ENCODE data around the gene PRDM16. TPM values are rescaled to one million over a fixed set of nuclear protein-coding genes. Genes with fewer than 3 reads are reported as not detected.

The PRDM16 gene
- total and polyA plus RNA-seq, 2 of the 8 experiments (the other 6 are each of a cell fraction or from before 2014, with no cell fraction given), result 0.39 to 0.43 TPM

- Histone ChIP-seq H2AFZ (ENCODE audit: low read length) (no peak overlapping the region), H3K9ac (replicated peaks in 1 of 4; ENCODE audit: extremely low read depth in 1 of 4, low read depth in 3 of 4, low read length in 3 of 4) (no peak overlapping the region), H3K23me2 (ENCODE audit: low read depth, low read length) (no peaks in the 10 kb centered on the region), H3K79me2 (ENCODE audit: control insufficient read depth in 1 of 2, insufficient read depth in 2 of 2, low read length in 2 of 2) (no peaks in the 10 kb centered on the region), H3K27me3 (replicated peaks in 1 of 4; ENCODE audit: control insufficient read depth in 3 of 4, extremely low read depth in 1 of 4, insufficient read depth in 3 of 4, low read length in 3 of 4) (peaks cover 0 to 3% (median 0%) of the 10 kb centered on the region in 4 experiments; a peak in 1 of 7 replicates), H3K27ac (ENCODE audit: low read depth, low read length) (no peak overlapping the region), H4K8ac (ENCODE audit: extremely low read depth, insufficient read depth, low read length) (no peak overlapping the region), H4K20me1 (replicated peaks in 1 of 2; ENCODE audit: control insufficient read depth in 1 of 2, insufficient read depth in 2 of 2, low read length in 2 of 2) (peaks cover 0 to 4% of the 10 kb centered on the region in 2 experiments), H2BK120ac (replicated peaks; ENCODE audit: low read depth, low read length) (no peak overlapping the region), H3K36me3 (ENCODE audit: control insufficient read depth in 2 of 4, insufficient read depth in 4 of 4, low read length in 3 of 4) (no peaks in the 10 kb centered on the region), H2BK15ac (ENCODE audit: low read length) (no peak overlapping the region), H2AK5ac (ENCODE audit: low read depth, low read length) (no peak overlapping the region), H3K79me1 (ENCODE audit: low read depth, low read length) (no peaks in the 10 kb centered on the region), H2BK5ac (ENCODE audit: low read depth, low read length) (no peak overlapping the region), H3K4me3 (ENCODE audit: extremely low read depth in 1 of 4, insufficient read depth in 2 of 4, low read depth in 3 of 4, low read length in 4 of 4) (no peak overlapping the region), H3K9me3 (ENCODE audit: insufficient read depth in 2 of 2, low read depth in 1 of 2, low read length in 1 of 2) (peaks cover 0 to 2% of the 10 kb centered on the region in 2 experiments; a peak in 1 of 4 replicates), H3K4me2 (ENCODE audit: insufficient read depth in 1 of 2, low read depth in 2 of 2, low read length in 2 of 2) (no peak overlapping the region), H3K18ac (ENCODE audit: extremely low read depth, low read length) (no peak overlapping the region), H2BK12ac (ENCODE audit: low read depth, low read length) (no peak overlapping the region), H3K4me1 (replicated peaks in 1 of 4; ENCODE audit: control insufficient read depth in 3 of 4, insufficient read depth in 4 of 4, low read length in 3 of 4) (no peaks in the 10 kb centered on the region; a peak in 2 of 7 replicates), H3K14ac (ENCODE audit: insufficient read length) (no peak overlapping the region), H2BK20ac (ENCODE audit: low read length) (no peak overlapping the region), H4K5ac (ENCODE audit: insufficient read length, low read depth, low read length) (no peak overlapping the region), H3K56ac (replicated peaks; ENCODE audit: insufficient read length, low read depth, low read length) (no peak overlapping the region), H4K91ac (replicated peaks; ENCODE audit: insufficient read length, low read length) (no peak overlapping the region), H3K23ac (ENCODE audit: insufficient read length) (no peak overlapping the region), H3K4ac (replicated peaks; ENCODE audit: insufficient read length, low read depth, low read length) (no peak overlapping the region)
- 88% methylated on average over 16 of the region's 17 CpGs; no CpG with 5 or more reads in 1 of the 2 experiments for WGBS, 2 experiments (ENCODE audit: extremely low coverage in 1 of 2, insufficient coverage in 1 of 2, insufficient read length in 1 of 2, insufficient replicate concordance in 2 of 2, low coverage in 1 of 2, low lambda C conversion rate in 2 of 2, missing lambda C conversion rate in 1 of 2)
- DNase-seq (ENCODE audit: low read depth in 1 of 2, low spot score in 2 of 2) (no peak), FAIRE-seq (no peak)
- ChIA-PET CTCF (ENCODE audit: partially characterized antibody) (interaction anchor here (0.8 to 1.9 kb wide), 5 partner anchors 14 to 229 kb away, joined by 3 to 5 read pairs (median 4); no protein-coding TSS in a partner anchor), POLR2A (ENCODE audit: partially characterized antibody) (no interaction called here)
- TF ChIP-seq USF2 (IDR thresholded peaks at IDR 0.05; ENCODE audit: low read length) (no peak), MAFK (IDR thresholded peaks at IDR 0.05; ENCODE audit: low read depth, low read length) (no peak), TEAD4 (IDR thresholded peaks at IDR 0.05; ENCODE audit: low read depth, low read length) (no peak), YY1 (IDR thresholded peaks at IDR 0.05; ENCODE audit: low read depth, low read length) (no peak), ATF3 (IDR thresholded peaks at IDR 0.05; ENCODE audit: insufficient read depth, low read depth, low read length) (no peak), TAF1 (IDR thresholded peaks at IDR 0.05; ENCODE audit: low read depth, low read length) (no peak), ATF2 (IDR thresholded peaks at IDR 0.05; ENCODE audit: low read length) (no peak), ZNF274 (IDR thresholded peaks at IDR 0.05; ENCODE audit: borderline replicate concordance, extremely low read depth, low read length) (no peak), HDAC6 (IDR thresholded peaks at IDR 0.05; ENCODE audit: low read depth, low read length) (no peak), SIX5 (IDR thresholded peaks at IDR 0.05; ENCODE audit: low read depth, low read length) (no peak), SP4 (IDR thresholded peaks at IDR 0.05; ENCODE audit: low read length) (no peak), CHD2 (IDR thresholded peaks at IDR 0.05; ENCODE audit: low read length) (no peak)
These were observed 51.1 kb downstream of the PRDM16 start for GRCh38 chr1:3120140-3120539.

All from H1 (cell line).